ENCODE measurements around the gene SEMA4G.

GRCh38 chr10:100980711-100981110 lies 11.4 kb downstream of the SEMA4G start:
- TF ChIP-seq POLR2AphosphoS5 (IDR thresholded peaks at IDR 0.05) (no peak), CTCF (IDR thresholded peaks at IDR 0.05) (no peak), EP300 (IDR thresholded peaks at IDR 0.05) (no peak), POLR2A (IDR thresholded peaks at IDR 0.05; ENCODE audit: low read depth) (no peak)
